OCI-LY1 (cell line): ENCODE results near the gene KRTAP1-3.

ENCODE experiments used
- H2AFZ ChIP-seq: fragments of 200-600 bp; sonication (generic), shearing (Covaris generic); 2 replicates; pipeline ENCODE4 v1.6.0; 2014; ENCODE audit warnings: antibody characterized with exemption, mild to moderate bottlenecking, low read length
- H3F3A ChIP-seq: fragments of 200-600 bp; sonication (generic), shearing (Covaris generic); 2 replicates; pipeline ENCODE4 v1.6.0; 2014; ENCODE audit warnings: mild to moderate bottlenecking, antibody characterized with exemption, low read length, moderate library complexity; ENCODE audit not compliant: insufficient read depth
- H3K27ac ChIP-seq: fragments of 200-600 bp; sonication (generic); 2 replicates; pipeline ENCODE4 v1.5.1; 2014; ENCODE audit warnings: low read length, mixed run types, mild to moderate bottlenecking, low read depth; ENCODE audit not compliant: poor library complexity, severe bottlenecking
- H3K27me3 ChIP-seq: fragments of 200-600 bp; sonication (generic); 2 replicates; pipeline ENCODE4 v1.6.0; 2014; ENCODE audit warnings: antibody characterized with exemption, mild to moderate bottlenecking, low read length, moderate library complexity; ENCODE audit not compliant: insufficient read depth
- H3K36me3 ChIP-seq: fragments of 200-600 bp; sonication (generic); 2 replicates; pipeline ENCODE4 v1.6.1; 2014; ENCODE audit warnings: mild to moderate bottlenecking, antibody characterized with exemption, low read length, moderate library complexity, mixed read lengths; ENCODE audit not compliant: insufficient read depth
- H3K4me1 ChIP-seq: fragments of 200-600 bp; sonication (generic); 2 replicates; pipeline ENCODE4 v1.5.1; 2014; ENCODE audit warnings: mild to moderate bottlenecking, low read length, moderate library complexity; ENCODE audit not compliant: insufficient read depth, severe bottlenecking
- H3K4me2 ChIP-seq: fragments of 200-600 bp; sonication (generic), shearing (Covaris generic); 2 replicates; pipeline ENCODE4 v1.6.1; 2014; ENCODE audit warnings: low read length
- H3K4me3 ChIP-seq: fragments of 200-600 bp; sonication (generic); 2 replicates; pipeline ENCODE4 v1.5.1; 2014; ENCODE audit warnings: low read length, low read depth, mild to moderate bottlenecking, mixed read lengths; ENCODE audit not compliant: poor library complexity, severe bottlenecking
- H3K79me2 ChIP-seq: fragments of 200-600 bp; shearing (Covaris generic); 2 replicates; pipeline ENCODE4 v1.6.1; 2016; ENCODE audit warnings: mixed run types, low read length, mixed read lengths; ENCODE audit not compliant: insufficient read depth
- H3K9ac ChIP-seq: fragments of 200-600 bp; sonication (generic), shearing (Covaris generic); 2 replicates; pipeline ENCODE4 v1.6.1; 2014; ENCODE audit warnings: mild to moderate bottlenecking, low read length, mixed read lengths
- H3K9me2 ChIP-seq: fragments of 200-600 bp; sonication (generic), shearing (Covaris generic); 2 replicates; pipeline ENCODE4 v1.6.1; 2014; ENCODE audit warnings: low read depth, mild to moderate bottlenecking, low read length, mixed read lengths
- H3K9me3 ChIP-seq: fragments of 200-600 bp; shearing (Covaris generic); 2 replicates; pipeline ENCODE4 v1.6.1; 2014; ENCODE audit warnings: low read length, mixed read lengths
- H4K20me1 ChIP-seq: fragments of 200-600 bp; sonication (generic), shearing (Covaris generic); 2 replicates; pipeline ENCODE4 v1.6.0; 2016; ENCODE audit warnings: mild to moderate bottlenecking, low read length; ENCODE audit not compliant: insufficient read depth
- EZH2 ChIP-seq: fragments of 200-600 bp; sonication (generic), shearing (Covaris generic); IDR thresholded peaks from 2 replicates; pipeline ENCODE4 v1.8.0; 2017; ENCODE audit warnings: borderline replicate concordance, mixed run types, mild to moderate bottlenecking, antibody characterized with exemption, low read length, moderate library complexity, mixed read lengths
- TF ChIP-seq, protein P1 (sequence below): fragments of 200-600 bp; sonication (generic), shearing (Covaris generic); IDR thresholded peaks from 2 replicates; pipeline ENCODE4 v1.5.1; 2017; ENCODE audit warnings: mild to moderate bottlenecking, antibody characterized with exemption, low read length, moderate library complexity, mixed read lengths

The KRTAP1-3 gene

DNA sequence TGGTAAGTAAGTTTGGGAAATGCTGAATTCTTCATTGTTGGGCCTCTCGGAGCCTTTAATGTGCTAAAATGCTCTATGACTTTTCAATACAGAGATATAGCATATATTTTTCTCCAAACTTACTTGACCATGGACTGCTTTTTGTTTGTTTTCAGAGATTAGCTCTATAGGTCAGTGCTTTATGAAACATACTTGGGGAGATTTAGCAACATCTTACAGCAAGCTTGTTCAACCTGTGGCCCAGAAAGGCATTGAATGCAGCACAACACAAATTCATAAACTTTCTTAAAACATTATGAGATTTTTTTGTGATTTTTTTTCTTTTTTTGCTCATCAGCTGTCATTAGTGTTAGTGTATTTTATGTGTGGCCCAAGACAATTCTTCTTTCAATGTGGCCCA is 24.7 kb downstream of the KRTAP1-3 start:
- Histone ChIP-seq H3K27ac (no peak overlapping the region), H3K4me2 (no peak overlapping the region), H2AFZ (no peak overlapping the region), H3K4me3 (no peak overlapping the region), H3K79me2 (no peaks in the 10 kb centered on the region), H3K36me3 (no peaks in the 10 kb centered on the region), H3K27me3 (no peaks in the 10 kb centered on the region; the same call in 1 of the 2 replicates), H3K9me3 (no peaks in the 10 kb centered on the region), H3K9me2 (no peaks in the 10 kb centered on the region), H3K4me1 (no peaks in the 10 kb centered on the region), H3F3A (no peaks in the 10 kb centered on the region), H4K20me1 (no peaks in the 10 kb centered on the region), H3K9ac (no peak overlapping the region)
- TF ChIP-seq EZH2, result no peak

DNA sequence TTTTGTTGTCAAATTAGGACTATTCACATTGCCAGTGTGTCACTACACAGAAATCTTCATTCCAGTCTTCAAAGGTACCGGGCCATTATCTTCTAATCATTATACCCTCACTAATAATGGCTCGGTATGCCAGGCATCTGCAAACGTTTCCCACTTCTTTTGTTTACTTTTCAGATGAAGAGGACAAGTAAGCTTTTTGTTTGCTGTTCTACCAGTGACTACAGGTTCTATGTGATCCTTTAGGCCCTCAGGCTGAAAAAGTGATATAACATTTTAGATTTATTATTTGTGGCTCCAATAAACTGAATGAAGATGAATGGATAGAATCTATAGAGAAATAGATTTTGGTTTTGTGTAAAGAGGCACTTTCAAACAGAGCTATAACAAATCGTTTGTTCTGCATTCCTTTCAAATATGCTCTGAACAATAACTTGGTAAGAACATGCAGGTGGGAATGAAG is 25.3 kb downstream of the KRTAP1-3 start:
- Histone ChIP-seq H3K9me2 (no peaks in the 10 kb centered on the region), H3K9me3 (no peaks in the 10 kb centered on the region), H3K4me2 (no peak overlapping the region), H4K20me1 (no peaks in the 10 kb centered on the region), H3K79me2 (no peaks in the 10 kb centered on the region), H3K4me1 (no peaks in the 10 kb centered on the region), H3K27me3 (no peaks in the 10 kb centered on the region; the same call in 1 of the 2 replicates), H3K36me3 (no peaks in the 10 kb centered on the region), H2AFZ (no peak overlapping the region), H3K4me3 (no peak overlapping the region), H3K9ac (no peak overlapping the region), H3F3A (no peaks in the 10 kb centered on the region), H3K27ac (no peak overlapping the region)
- TF ChIP-seq EZH2, result no peak
- TF ChIP-seq, protein P1, sequence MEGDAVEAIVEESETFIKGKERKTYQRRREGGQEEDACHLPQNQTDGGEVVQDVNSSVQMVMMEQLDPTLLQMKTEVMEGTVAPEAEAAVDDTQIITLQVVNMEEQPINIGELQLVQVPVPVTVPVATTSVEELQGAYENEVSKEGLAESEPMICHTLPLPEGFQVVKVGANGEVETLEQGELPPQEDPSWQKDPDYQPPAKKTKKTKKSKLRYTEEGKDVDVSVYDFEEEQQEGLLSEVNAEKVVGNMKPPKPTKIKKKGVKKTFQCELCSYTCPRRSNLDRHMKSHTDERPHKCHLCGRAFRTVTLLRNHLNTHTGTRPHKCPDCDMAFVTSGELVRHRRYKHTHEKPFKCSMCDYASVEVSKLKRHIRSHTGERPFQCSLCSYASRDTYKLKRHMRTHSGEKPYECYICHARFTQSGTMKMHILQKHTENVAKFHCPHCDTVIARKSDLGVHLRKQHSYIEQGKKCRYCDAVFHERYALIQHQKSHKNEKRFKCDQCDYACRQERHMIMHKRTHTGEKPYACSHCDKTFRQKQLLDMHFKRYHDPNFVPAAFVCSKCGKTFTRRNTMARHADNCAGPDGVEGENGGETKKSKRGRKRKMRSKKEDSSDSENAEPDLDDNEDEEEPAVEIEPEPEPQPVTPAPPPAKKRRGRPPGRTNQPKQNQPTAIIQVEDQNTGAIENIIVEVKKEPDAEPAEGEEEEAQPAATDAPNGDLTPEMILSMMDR, result no peak

DNA sequence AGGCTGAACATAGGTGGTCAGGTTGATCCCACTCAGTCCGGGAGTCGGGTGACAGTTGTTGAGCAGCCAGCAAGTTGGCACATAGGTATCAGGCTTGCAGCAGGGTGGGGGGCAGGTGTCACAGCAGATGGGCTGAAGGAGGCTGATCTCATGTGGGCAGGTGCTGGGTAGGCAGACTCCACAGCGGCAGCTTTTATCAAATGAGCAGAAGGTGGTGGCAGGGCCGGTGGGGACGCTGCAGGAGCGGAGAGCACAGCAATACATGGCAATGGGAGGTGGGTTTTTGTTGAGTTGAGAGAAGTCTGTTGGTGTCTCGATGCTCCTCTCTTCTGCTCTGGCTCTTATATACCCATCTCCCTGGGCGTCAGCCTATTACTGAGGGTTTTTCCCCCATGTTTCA is 25.9 kb downstream of the KRTAP1-3 start, which contains the start of gene KRTAP3-1:
KRTAP3-1 (minus strand) TSS at position 318 of the 400 bp plus-strand sequence; CDS start at position 264, 54 bp downstream.
- Histone ChIP-seq H3K9me3 (no peaks in the 10 kb centered on the region), H3K36me3 (no peaks in the 10 kb centered on the region), H3K9ac (no peak within 1 kb of the TSS), H3K27ac (no peak within 1 kb of the TSS), H3K4me1 (no peaks in the 10 kb centered on the region), H3K27me3 (no peaks in the 10 kb centered on the region; the same call in 1 of the 2 replicates), H3K4me2 (no peak within 1 kb of the TSS), H3K9me2 (no peaks in the 10 kb centered on the region), H3K79me2 (no peaks in the 10 kb centered on the region), H3K4me3 (no peak within 1 kb of the TSS), H4K20me1 (no peaks in the 10 kb centered on the region), H2AFZ (no peak within 1 kb of the TSS), H3F3A (no peaks in the 10 kb centered on the region)
- TF ChIP-seq EZH2, result no peak
- TF ChIP-seq, protein P1, result no peak

DNA sequence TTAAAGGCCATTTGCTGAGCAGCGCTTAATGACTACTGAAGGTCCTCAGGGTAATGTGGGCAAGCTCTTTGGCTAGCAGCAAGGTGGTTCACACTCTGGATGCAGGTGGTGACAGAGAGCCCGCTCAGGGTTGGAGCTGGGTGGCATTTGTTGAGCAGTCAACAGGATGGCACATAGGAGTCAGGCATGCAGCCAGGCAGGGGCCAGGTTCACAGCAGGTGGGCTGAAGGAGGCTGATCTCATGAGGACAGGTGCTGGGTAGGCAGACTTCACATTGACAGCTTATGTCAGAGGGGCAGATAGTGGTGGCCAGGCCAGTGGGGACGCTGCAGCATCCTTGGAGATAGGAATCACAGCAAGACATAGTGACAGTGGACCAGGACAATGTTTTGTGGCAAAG is 30.3 kb downstream of the KRTAP1-3 start:
- no peaks in the 10 kb centered on the region for H3K9me2 ChIP-seq
- no peaks in the 10 kb centered on the region; the same call in 1 of the 2 replicates for H3K27me3 ChIP-seq
- no peaks in the 10 kb centered on the region for H3K36me3 ChIP-seq
- no peak overlapping the region for H3K4me3 ChIP-seq
- no peaks in the 10 kb centered on the region for H3K9me3 ChIP-seq
- H3K27ac ChIP-seq, result no peak overlapping the region
- no peaks in the 10 kb centered on the region for H3F3A ChIP-seq
- H3K9ac ChIP-seq, result no peak overlapping the region
- no peak for TF ChIP-seq EZH2
- TF ChIP-seq, protein P1, result no peak
- no peak overlapping the region for H3K4me2 ChIP-seq
- no peaks in the 10 kb centered on the region for H3K79me2 ChIP-seq
- no peaks in the 10 kb centered on the region for H3K4me1 ChIP-seq
- H4K20me1 ChIP-seq, result no peaks in the 10 kb centered on the region
- H2AFZ ChIP-seq, result no peak overlapping the region
